RPMI8226 (cell line): ENCODE measurements around the gene FARS2.

ENCODE experiments used
- DNase-seq: peaks from one replicate; pipeline ENCODE4 v3.0.0-alpha.2; 2015

Gene FARS2

GRCh38 chr6:5747379-5747778 lies 486.1 kb downstream of the FARS2 start:
- no peak for DNase-seq

- DNase-seq = no peak
Observed at GRCh38 chr6:5749016-5749650, 487.8 kb downstream of the FARS2 start.

GRCh38 chr6:5749651-5750215 lies 488.4 kb downstream of the FARS2 start:
- DNase-seq = no peak

GRCh38 chr6:5751525-5752390 lies 490.4 kb downstream of the FARS2 start:
- no peak for DNase-seq

GRCh38 chr6:5752391-5752680 lies 491.0 kb downstream of the FARS2 start:
- DNase-seq = no peak

GRCh38 chr6:5753209-5753608 lies 491.9 kb downstream of the FARS2 start:
- DNase-seq = no peak

GRCh38 chr6:5754904-5755303 lies 493.6 kb downstream of the FARS2 start:
- DNase-seq = no peak

- no peak for DNase-seq
Observed at GRCh38 chr6:5759571-5759970, 498.3 kb downstream of the FARS2 start.

GRCh38 chr6:5761370-5761769 lies 500.1 kb downstream of the FARS2 start:
- DNase-seq = no peak

GRCh38 chr6:5762561-5762968 lies 501.3 kb downstream of the FARS2 start:
- DNase-seq = no peak

GRCh38 chr6:5763407-5763806 lies 502.1 kb downstream of the FARS2 start:
- DNase-seq = no peak

GRCh38 chr6:5763871-5764270 lies 502.6 kb downstream of the FARS2 start:
- DNase-seq = no peak

- no peak for DNase-seq
Observed at GRCh38 chr6:5764401-5764955, 503.2 kb downstream of the FARS2 start.

GRCh38 chr6:5765141-5765760 lies 503.9 kb downstream of the FARS2 start:
- DNase-seq = no peak

- no peak for DNase-seq
Observed at GRCh38 chr6:5766260-5766659, 504.9 kb downstream of the FARS2 start.

GRCh38 chr6:5767471-5767870 lies 506.2 kb downstream of the FARS2 start:
- no peak for DNase-seq

GRCh38 chr6:5771211-5771610 lies 509.9 kb downstream of the FARS2 start:
- no peak for DNase-seq

- DNase-seq = no peak
Observed at GRCh38 chr6:5771759-5772390, 510.6 kb downstream of the FARS2 start.

GRCh38 chr6:5772408-5773120 lies 511.3 kb downstream of the FARS2 start:
- DNase-seq = no peak

- no peak for DNase-seq
Observed at GRCh38 chr6:5776104-5776503, 514.8 kb downstream of the FARS2 start.

- no peak for DNase-seq
Observed at GRCh38 chr6:5776706-5777390, 515.5 kb downstream of the FARS2 start.
